GM18519 (cell line): ENCODE data around the gene CYP46A1.

Experiments
- ATAC-seq: cut with Tn5 transposase; IDR thresholded peaks from one replicate; pipeline ENCODE4 v1.9.1; 2021; ENCODE audit warnings: mild to moderate bottlenecking, moderate library complexity; ENCODE audit not compliant: unreplicated experiment, low FRiP score

CYP46A1 gene

GRCh38 chr14:99672506-99673304, 11.4 kb upstream of the CYP46A1 start:
- peak; percentile 67 for ATAC-seq

- no peak for ATAC-seq
These were observed 10.6 kb upstream of the CYP46A1 start for GRCh38 chr14:99673305-99674063.

- no peak for ATAC-seq
These were observed 9.9 kb upstream of the CYP46A1 start for GRCh38 chr14:99674064-99674650.

- no peak for ATAC-seq
These were observed 9.2 kb upstream of the CYP46A1 start for GRCh38 chr14:99674776-99675381.

GRCh38 chr14:99675382-99675835, 8.7 kb upstream of the CYP46A1 start:
- ATAC-seq = no peak

GRCh38 chr14:99675951-99676350, 8.1 kb upstream of the CYP46A1 start:
- no peak for ATAC-seq

GRCh38 chr14:99676657-99677056, 7.4 kb upstream of the CYP46A1 start:
- no peak for ATAC-seq

GRCh38 chr14:99677231-99678140, 6.6 kb upstream of the CYP46A1 start:
- no peak for ATAC-seq

- no peak for ATAC-seq
These were observed 5.9 kb upstream of the CYP46A1 start for GRCh38 chr14:99678198-99678597.

- ATAC-seq = no peak
These were observed 5.0 kb upstream of the CYP46A1 start for GRCh38 chr14:99679111-99679510.

GRCh38 chr14:99679543-99679942, 4.6 kb upstream of the CYP46A1 start:
- no peak for ATAC-seq

- no peak for ATAC-seq
These were observed 4.1 kb upstream of the CYP46A1 start for GRCh38 chr14:99679996-99680395.

- no peak for ATAC-seq
These were observed 2.8 kb upstream of the CYP46A1 start for GRCh38 chr14:99681101-99681831.

GRCh38 chr14:99681832-99682148, 2.3 kb upstream of the CYP46A1 start:
- ATAC-seq = no peak

GRCh38 chr14:99682809-99683618, 1.1 kb upstream of the CYP46A1 start:
- ATAC-seq = peak; percentile 26

- peak; percentile 34 for ATAC-seq
These were observed 374 bp downstream of the CYP46A1 start for GRCh38 chr14:99684410-99684934.

GRCh38 chr14:99685151-99685591, 1.1 kb downstream of the CYP46A1 start:
- no peak for ATAC-seq

GRCh38 chr14:99685596-99685995, 1.5 kb downstream of the CYP46A1 start:
- ATAC-seq = no peak
